Regular cardiac myocyte (primary cell): ENCODE data around the gene LRRC8E. TPM values are rescaled to one million over a fixed set of nuclear protein-coding genes. Genes with fewer than 3 reads are reported as not detected.

Source experiments
- total RNA-seq: library from RNA; depleted of rRNA; stranded (reverse); fragments of >200 nt; gene quantifications from 2 replicates; pipeline ENCODE4 v1.2.3, GENCODE V29; 2014

LRRC8E gene
- 2.3 and 2.8 TPM in 2 replicates for total RNA-seq

GRCh38 chr19:7888145-7888825 lies at the start of gene LRRC8E:
Gene LRRC8E, plus strand, starts transcription at chr19:7888510. Its CDS starts 7,094 bp downstream, at chr19:7895604.

GRCh38 chr19:7874076-7874896 lies 14.0 kb upstream of the LRRC8E start, which contains the start of gene PRR36:
Gene PRR36, minus strand, starts transcription at chr19:7874390. Its CDS starts 701 bp downstream, at chr19:7873689.

GRCh38 chr19:7903244-7904073 lies 15.1 kb downstream of the LRRC8E start, which contains the start of gene MAP2K7:
Gene MAP2K7, plus strand, starts transcription at chr19:7903877. Its CDS starts 68 bp downstream, at chr19:7903945.

GRCh38 chr19:7914598-7915045 lies 26.3 kb downstream of the LRRC8E start, which contains the start of gene TGFBR3L:
Gene TGFBR3L, plus strand, starts transcription at chr19:7914830.

GRCh38 chr19:7919610-7920518 lies 31.6 kb downstream of the LRRC8E start, which contains the start of gene SNAPC2:
Gene SNAPC2, plus strand, starts transcription at chr19:7920338. Its CDS starts 29 bp downstream, at chr19:7920367.

GRCh38 chr19:7926021-7926726 lies 37.9 kb downstream of the LRRC8E start, which contains the start of gene CTXN1:
Gene CTXN1, minus strand, starts transcription at chr19:7926135. Its CDS starts 597 bp downstream, at chr19:7925538.

GRCh38 chr19:7943444-7944176 lies 55.3 kb downstream of the LRRC8E start, which contains the start of gene TIMM44:
Gene TIMM44, minus strand, starts transcription at chr19:7943666. Its CDS starts 15 bp downstream, at chr19:7943651.

Other genes with a start within 250 kb of the LRRC8E start
- not detected in 2 replicates for gene RETN, start 219.5 kb upstream of the LRRC8E start, total RNA-seq
- gene MCEMP1, start 211.4 kb upstream of the LRRC8E start, total RNA-seq = not detected in 2 replicates
- gene TRAPPC5, start 207.7 kb upstream of the LRRC8E start, total RNA-seq = 42.8 and 84.9 TPM in 2 replicates
- gene FCER2, start 186.4 kb upstream of the LRRC8E start, total RNA-seq = not detected in 2 replicates
- not detected in 2 replicates for gene CLEC4G, start 156.4 kb upstream of the LRRC8E start, total RNA-seq
- gene CD209, start 141.0 kb upstream of the LRRC8E start, total RNA-seq = not detected in 2 replicates
- 0.19 and 0.28 TPM in 2 replicates for gene CLEC4M, start 125.3 kb upstream of the LRRC8E start, total RNA-seq
- gene EVI5L, start 58.3 kb upstream of the LRRC8E start, total RNA-seq = 17.2 and 17.3 TPM in 2 replicates
- under 0.01 TPM in 1 of 2 replicates, not detected in the other for gene PRR36, start 14.1 kb upstream of the LRRC8E start, total RNA-seq
- gene MAP2K7, start 15.4 kb downstream of the LRRC8E start, total RNA-seq = 8.2 and 9.2 TPM in 2 replicates
- 1.7 and 3.1 TPM in 2 replicates for gene TGFBR3L, start 26.3 kb downstream of the LRRC8E start, total RNA-seq
- 12.1 and 19.6 TPM in 2 replicates for gene SNAPC2, start 31.8 kb downstream of the LRRC8E start, total RNA-seq
- gene CTXN1, start 37.6 kb downstream of the LRRC8E start, total RNA-seq = 1.2 and 1.4 TPM in 2 replicates
- 43.4 and 55.2 TPM in 2 replicates for gene TIMM44, start 55.2 kb downstream of the LRRC8E start, total RNA-seq
- 24.2 and 41.4 TPM in 2 replicates for gene ELAVL1, start 117.1 kb downstream of the LRRC8E start, total RNA-seq
- not detected in 2 replicates for gene CCL25, start 164.2 kb downstream of the LRRC8E start, total RNA-seq